ENCODE data around the gene RAD51B.

Gene RAD51B

GRCh38 chr14:68239988-68240771 is 420.6 kb downstream of the RAD51B start:
- no peak for DNase-seq

- no peak for DNase-seq
These were observed 422.4 kb downstream of the RAD51B start for GRCh38 chr14:68241862-68242487.

DNA sequence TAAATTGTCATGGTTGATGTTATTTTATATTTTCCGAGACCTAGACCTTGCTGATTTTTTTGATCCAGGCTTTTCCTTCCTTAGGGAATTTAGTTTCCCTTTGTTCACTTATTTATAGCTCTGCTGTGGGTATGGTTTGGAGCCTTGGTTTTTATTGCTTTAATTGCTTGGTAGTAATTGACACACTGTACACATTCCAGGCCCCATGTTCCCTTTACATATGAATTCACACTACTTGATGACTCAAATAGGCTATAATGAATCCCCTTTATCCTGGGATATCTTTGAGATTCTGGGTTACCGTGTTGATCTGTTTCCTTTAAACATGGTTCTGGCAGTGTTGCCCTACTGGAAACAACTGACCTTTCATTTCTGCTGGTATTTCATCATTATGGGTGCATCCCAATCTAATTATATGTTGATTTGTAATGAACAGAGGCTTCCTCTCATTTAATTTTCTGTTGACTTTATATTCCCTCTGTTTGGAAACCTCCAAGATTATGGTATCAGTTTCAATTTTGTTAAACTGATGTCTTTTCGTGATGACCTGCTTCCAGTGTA is 424.0 kb downstream of the RAD51B start:
- DNase-seq = no peak

DNA sequence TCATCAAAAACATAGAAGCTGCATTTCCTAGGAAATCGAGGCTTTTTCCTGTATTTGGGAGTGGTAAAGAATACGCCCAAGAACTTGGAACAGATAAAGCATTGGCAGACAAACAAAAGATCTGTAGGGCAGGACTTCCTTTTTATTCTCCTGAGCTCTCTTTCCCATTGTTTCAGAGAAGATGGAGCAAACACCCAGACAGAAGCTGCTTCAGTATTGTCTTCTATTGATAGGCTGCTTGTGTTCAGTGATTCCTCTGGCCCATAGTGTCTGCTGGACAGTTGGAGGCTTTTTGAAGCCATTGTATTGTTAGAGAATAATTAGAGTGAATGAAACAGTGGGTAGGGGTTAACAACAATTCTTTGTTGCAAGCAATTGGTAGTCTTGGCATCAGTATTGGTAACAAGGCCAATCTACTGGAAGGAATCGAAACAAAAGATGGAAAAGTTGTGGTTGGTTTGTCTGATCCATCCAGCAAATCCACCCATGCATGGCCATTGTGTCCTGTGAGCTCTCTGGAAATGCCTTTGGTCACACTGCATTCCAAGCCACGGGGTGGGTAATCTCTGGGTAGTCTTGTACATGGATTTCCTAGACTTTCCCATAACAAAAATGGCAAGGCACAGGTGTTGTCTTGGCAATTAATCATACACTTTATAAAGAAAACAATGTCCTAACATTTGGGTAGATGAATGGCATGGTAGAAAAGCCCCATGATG is 424.8 kb downstream of the RAD51B start:
- DNase-seq = no peak

GRCh38 chr14:68245146-68246073 is 425.8 kb downstream of the RAD51B start:
- DNase-seq = peak in 1 of 2 experiments; percentile 53

- DNase-seq = no peak
These were observed 426.7 kb downstream of the RAD51B start for GRCh38 chr14:68246074-68246785.

DNA sequence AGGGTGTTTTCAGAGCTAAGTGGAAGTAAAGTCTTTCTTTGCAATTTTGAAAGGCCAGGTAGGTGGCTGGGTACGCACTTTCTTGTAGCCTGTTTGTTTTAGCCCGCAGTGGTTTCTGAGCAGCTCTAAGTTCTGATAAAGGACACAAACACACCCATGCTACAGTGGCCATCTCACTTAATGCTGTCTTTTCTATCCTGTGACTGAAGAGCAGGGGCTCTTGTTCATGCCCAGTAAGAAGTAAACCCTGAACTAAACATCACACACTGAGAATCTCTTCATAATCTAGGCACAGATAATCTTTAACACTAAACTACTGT is 427.2 kb downstream of the RAD51B start:
- no peak for DNase-seq

DNA sequence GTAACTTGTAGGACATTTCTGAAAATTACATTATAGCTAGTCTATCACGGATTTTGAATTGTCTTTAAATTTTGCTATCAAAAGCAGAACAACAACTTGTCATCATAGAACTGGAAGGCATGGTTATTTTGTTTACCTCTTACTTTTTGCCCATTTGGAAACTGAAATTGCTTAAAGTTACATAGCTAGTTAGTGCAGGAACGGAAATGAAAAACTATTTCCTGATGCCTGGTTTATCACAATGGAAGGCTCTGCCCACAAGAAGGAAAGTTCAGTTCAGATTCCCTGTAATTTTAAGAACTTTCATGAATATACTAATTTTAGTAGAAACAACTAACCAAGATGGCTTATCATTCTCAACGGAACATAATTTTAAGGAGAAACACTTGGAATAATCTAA is 427.7 kb downstream of the RAD51B start:
- no peak for DNase-seq

- DNase-seq = no peak
These were observed 428.2 kb downstream of the RAD51B start for GRCh38 chr14:68247676-68248268.

DNA sequence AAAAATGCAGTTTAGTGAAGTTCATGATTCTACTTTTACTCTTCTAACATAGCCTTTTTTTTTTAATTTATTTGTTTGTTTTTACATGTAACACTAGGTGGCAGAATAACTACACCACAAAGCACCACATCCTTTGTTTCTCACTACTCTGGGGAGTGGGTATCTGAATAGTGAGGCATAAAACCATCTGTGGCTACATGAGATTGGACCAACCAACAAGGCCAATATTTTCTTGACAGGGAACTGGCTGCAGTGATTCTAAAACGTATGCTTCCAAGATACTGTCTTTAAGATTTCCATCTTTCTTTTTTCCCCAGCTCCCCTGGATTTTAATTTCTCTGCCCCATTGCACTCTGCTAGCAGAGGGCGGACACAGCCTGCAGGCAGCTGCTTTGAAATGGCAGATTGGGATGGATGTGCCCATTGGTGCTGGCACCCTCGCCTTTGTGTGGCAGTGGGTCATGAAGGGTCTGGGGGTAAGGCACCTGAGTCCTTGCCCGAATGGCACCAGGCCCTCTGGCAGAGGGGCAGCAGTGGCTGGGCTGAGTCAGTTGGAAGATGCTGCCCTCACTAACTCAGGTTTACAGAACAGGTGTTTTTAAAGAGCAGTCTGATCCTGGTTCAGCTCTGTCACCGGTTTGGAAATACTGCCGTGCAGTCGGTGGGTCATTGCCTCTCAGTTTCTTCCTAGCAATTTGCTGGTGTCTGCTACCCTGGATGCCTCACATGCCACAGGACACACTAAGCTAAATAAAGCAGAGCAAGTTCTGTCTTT is 429.1 kb downstream of the RAD51B start:
- DNase-seq = peak in 1 of 2 experiments; percentile 56

GRCh38 chr14:68249661-68250451 is 430.3 kb downstream of the RAD51B start:
- no peak for DNase-seq

DNA sequence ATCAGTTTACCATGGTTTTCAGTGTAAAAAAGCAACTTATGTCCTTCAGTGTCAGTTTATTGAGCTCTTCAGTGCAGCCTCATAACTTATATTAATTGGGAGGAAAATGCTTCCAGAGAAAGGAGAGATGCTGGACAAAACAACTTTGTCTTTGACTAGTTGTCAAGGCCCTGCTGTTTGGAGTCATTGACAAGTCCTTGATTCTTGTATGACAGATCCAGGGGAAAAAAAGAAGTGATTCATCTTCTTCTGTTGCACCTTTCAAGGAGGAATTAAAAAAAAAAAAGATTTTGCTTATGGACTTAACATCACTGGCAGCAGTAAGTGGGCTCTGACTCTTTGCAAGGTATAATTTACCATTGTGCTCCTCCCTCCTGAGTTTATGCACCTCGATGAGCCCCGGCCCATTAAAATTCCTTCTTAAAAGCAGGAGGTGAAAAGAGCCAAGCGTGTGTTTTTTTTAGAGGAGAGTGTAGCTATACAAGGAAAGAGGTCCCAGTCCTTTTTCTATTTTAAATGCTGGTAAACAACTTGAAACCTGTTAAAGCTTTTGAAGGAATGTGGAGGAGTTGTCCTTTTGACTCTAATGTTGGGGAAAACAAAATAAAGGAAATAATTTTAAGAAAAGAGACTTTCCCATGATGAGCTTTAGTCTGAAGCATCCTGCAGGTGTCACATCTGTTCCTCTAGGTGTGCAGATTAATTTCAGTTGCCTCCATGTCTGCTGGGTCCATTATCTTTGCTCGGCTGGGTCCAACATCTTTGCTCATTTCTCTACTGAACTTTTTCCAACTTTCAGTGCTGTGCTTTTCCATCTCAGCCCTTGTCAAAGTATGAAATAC is 431.6 kb downstream of the RAD51B start:
- DNase-seq = no peak

GRCh38 chr14:68251769-68252100 is 432.2 kb downstream of the RAD51B start:
- DNase-seq = no peak

GRCh38 chr14:68253160-68253780 is 433.7 kb downstream of the RAD51B start:
- DNase-seq = no peak

GRCh38 chr14:68253878-68254528 is 434.4 kb downstream of the RAD51B start:
- no peak for DNase-seq

- DNase-seq = no peak
These were observed 435.3 kb downstream of the RAD51B start for GRCh38 chr14:68254669-68255527.

- no peak for DNase-seq
These were observed 436.2 kb downstream of the RAD51B start for GRCh38 chr14:68255693-68256178.
